ENCODE results near the gene MYOC.

DNA sequence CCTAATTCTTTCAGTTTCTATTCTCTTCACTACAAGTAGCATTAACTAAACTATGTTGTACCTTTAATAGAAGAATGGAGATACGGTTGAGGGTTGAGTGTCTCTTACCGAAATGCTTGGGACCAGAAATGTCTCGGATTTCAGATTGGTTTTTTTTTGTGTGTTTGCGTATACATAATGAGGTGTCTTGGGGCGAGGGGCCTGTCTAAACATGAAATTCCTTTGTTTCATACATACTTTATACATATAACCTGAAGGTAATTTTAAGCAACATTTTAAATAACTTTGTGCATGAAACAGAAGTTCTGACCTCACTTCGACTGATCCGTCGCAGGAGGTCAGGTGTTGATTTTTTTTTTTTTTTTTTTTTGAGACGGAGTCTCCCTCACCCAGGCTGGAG is 66.8 kb downstream of the MYOC start:
- TF ChIP-seq, protein P1, sequence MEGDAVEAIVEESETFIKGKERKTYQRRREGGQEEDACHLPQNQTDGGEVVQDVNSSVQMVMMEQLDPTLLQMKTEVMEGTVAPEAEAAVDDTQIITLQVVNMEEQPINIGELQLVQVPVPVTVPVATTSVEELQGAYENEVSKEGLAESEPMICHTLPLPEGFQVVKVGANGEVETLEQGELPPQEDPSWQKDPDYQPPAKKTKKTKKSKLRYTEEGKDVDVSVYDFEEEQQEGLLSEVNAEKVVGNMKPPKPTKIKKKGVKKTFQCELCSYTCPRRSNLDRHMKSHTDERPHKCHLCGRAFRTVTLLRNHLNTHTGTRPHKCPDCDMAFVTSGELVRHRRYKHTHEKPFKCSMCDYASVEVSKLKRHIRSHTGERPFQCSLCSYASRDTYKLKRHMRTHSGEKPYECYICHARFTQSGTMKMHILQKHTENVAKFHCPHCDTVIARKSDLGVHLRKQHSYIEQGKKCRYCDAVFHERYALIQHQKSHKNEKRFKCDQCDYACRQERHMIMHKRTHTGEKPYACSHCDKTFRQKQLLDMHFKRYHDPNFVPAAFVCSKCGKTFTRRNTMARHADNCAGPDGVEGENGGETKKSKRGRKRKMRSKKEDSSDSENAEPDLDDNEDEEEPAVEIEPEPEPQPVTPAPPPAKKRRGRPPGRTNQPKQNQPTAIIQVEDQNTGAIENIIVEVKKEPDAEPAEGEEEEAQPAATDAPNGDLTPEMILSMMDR (IDR thresholded peaks at IDR 0.05; ENCODE audit: low read depth, low read length), result no peak
- no peak for TF ChIP-seq EZH2phosphoT487 (IDR thresholded peaks at IDR 0.05; ENCODE audit: low read depth)
